Esophagus squamous epithelium (tissue), 4 donors: Measurements from ENCODE around the gene CORO1C.
"Not testable (repeated sequence)": the region's sequence is repeated elsewhere in the genome, so short reads cannot be mapped to it uniquely, and the experiment has no call there.

Experiments
- CTCF ChIP-seq, 6 experiments: fragments of 450-650 bp in 4 of 6; fragments of 200-600 bp in 2 of 6; sonication (generic) in 2 of 6; IDR thresholded peaks; one replicate each; pipeline ENCODE4 v1.5.1; 2016 to 2019; ENCODE audit warnings: antibody characterized with exemption in 6 of 6, mild to moderate bottlenecking in 4 of 6, moderate library complexity in 4 of 6
- POLR2A ChIP-seq, 4 donors: fragments of 450-650 bp; IDR thresholded peaks; one replicate each; pipeline ENCODE4 v1.6.1; 2017; ENCODE audit warnings: antibody characterized with exemption in 4 of 4, mild to moderate bottlenecking in 4 of 4, moderate library complexity in 3 of 4

GRCh38 chr12:108656247-108656646, 75.1 kb downstream of the CORO1C start:
- not testable (repeated sequence) for TF ChIP-seq POLR2A, CTCF (IDR thresholded peaks at IDR 0.05)
